H1 (cell line): ENCODE data around the gene SLFN12.
"Not testable (repeated sequence)": the region's sequence is repeated elsewhere in the genome, so short reads cannot be mapped to it uniquely, and the experiment has no call there.

Experiments
- CTCF ChIP-seq, 3 experiments: IDR thresholded peaks; 1 replicate in 2 of 3; 2 replicates in 1 of 3; pipeline versions ENCODE4 v1.5.1 to v1.6.1; 2011; ENCODE audit warnings: low read length in 3 of 3, mild to moderate bottlenecking in 3 of 3, inconsistent platforms in 2 of 3, low read depth in 1 of 3, moderate library complexity in 1 of 3; ENCODE audit not compliant: insufficient read depth in 1 of 3; ENCODE audit errors: control extremely low read depth in 1 of 3
- JUND ChIP-seq: IDR thresholded peaks from 2 replicates; pipeline ENCODE4 v1.6.1; 2011; ENCODE audit warnings: mild to moderate bottlenecking, improper control_type of control experiment, low read length
- MAFK ChIP-seq: IDR thresholded peaks from 2 replicates; pipeline ENCODE4 v1.6.1; 2012; ENCODE audit warnings: low read depth, mild to moderate bottlenecking, improper control_type of control experiment, low read length
- RAD21 ChIP-seq, 2 experiments: IDR thresholded peaks in 1 of 2; conservative IDR thresholded peaks in 1 of 2; 2 replicates each; pipeline ENCODE4 v1.6.1; 2011; ENCODE audit warnings: low read depth in 2 of 2, low read length in 2 of 2, improper control_type of control experiment in 1 of 2, inconsistent platforms in 1 of 2, mild to moderate bottlenecking in 1 of 2, moderate library complexity in 1 of 2
- TEAD4 ChIP-seq: IDR thresholded peaks from 2 replicates; pipeline ENCODE4 v1.6.1; 2012; ENCODE audit warnings: low read depth, low read length, inconsistent platforms, mixed read lengths

DNA sequence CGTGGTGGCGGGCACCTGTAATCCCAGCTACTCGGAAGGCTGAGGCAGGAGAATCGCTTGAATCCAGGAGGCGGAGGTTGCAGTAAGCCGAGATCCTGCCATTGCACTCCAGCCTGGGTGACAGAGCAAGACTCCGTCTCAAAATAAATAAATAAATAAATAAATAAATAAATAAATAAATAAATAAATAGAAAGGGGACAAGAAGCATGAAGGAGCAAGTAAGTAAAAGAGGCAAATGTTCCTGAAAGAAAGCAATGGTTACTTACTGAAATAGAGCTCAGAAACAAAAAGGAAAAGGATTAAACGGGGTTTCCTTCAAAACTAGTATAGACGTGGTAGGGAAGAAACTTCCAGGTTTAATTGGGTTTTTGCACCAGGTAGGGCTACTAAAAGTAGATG is 11.2 kb downstream of the SLFN12 start:
- not testable (repeated sequence) for TF ChIP-seq MAFK; CTCF (IDR thresholded peaks at IDR 0.05; ENCODE audit: control extremely low read depth in 1 of 3, insufficient read depth in 1 of 3, low read depth in 1 of 3, low read length in 3 of 3); JUND; TEAD4; RAD21 (IDR thresholded peaks at IDR 0.05 in 1 of 2, conservative IDR thresholded peaks at IDR 0.05 in 1 of 2; ENCODE audit: low read depth in 2 of 2, low read length in 2 of 2)
